NT2/D1 (cell line): ENCODE measurements around the gene LIPG.

Experiments
- SUZ12 ChIP-seq: IDR thresholded peaks from 2 replicates; pipeline ENCODE4 v1.6.1; 2011; ENCODE audit not compliant: insufficient read length, insufficient read depth; ENCODE audit errors: extremely low read depth
- YY1 ChIP-seq: IDR thresholded peaks from 2 replicates; pipeline ENCODE4 v1.6.1; 2011; ENCODE audit not compliant: insufficient read length, insufficient read depth
- ZNF274 ChIP-seq: IDR thresholded peaks from 2 replicates; pipeline ENCODE4 v1.6.1; 2011; ENCODE audit warnings: mild to moderate bottlenecking, low read depth, low read length

DNA sequence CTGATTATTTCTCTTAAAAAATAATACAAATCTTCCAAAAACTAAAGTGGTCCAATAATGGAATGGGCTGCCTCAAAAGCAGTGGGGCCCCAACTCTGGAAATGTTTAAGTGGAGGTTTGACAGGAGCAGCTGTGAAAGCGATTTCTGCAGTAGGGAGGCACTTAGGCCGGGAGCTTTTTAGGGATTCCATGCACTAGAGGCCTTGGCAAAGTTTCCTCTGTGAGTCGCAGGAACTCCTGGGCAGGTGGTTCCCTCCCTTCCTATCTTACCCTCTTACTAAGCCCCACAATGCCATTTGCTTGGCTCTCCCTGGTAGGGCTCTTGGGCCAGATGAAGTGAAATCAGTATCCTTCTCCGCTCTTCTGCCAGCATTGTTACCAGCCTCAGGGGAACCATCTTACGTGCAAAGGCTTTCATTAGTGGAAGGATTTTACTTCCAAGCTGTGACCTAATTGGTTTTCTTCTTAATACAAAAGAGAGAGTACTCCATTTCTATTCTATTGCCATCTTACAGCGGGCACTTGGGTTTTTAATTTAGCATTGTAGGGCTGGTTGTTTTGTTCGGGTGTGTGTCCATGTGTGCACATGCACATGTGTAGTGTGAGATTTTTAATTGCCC lies 40.5 kb upstream of the LIPG start:
- TF ChIP-seq ZNF274 (no peak), YY1 (no peak), SUZ12 (no peak)
